ENCODE measurements around the gene PDGFD. TPM values are rescaled to one million over a fixed set of nuclear protein-coding genes. Genes with fewer than 3 reads are reported as not detected.

PDGFD gene
- total RNA-seq, 1 donor from 2014 or later = 3.9 TPM

- Histone ChIP-seq H3K9me3 (no peaks in the 10 kb centered on the region), H3K36me3 (no peaks in the 10 kb centered on the region), H3K27me3 (ENCODE audit: low read depth) (no peaks in the 10 kb centered on the region), H3K4me1 (no peaks in the 10 kb centered on the region), H3K4me3 (no peak overlapping the region), H3K27ac (no peak overlapping the region)
- intact Hi-C loops (cut with DNase I) = no loop called here
- ATAC-seq (no peak), DNase-seq (no peak)
- TF ChIP-seq, protein P1, sequence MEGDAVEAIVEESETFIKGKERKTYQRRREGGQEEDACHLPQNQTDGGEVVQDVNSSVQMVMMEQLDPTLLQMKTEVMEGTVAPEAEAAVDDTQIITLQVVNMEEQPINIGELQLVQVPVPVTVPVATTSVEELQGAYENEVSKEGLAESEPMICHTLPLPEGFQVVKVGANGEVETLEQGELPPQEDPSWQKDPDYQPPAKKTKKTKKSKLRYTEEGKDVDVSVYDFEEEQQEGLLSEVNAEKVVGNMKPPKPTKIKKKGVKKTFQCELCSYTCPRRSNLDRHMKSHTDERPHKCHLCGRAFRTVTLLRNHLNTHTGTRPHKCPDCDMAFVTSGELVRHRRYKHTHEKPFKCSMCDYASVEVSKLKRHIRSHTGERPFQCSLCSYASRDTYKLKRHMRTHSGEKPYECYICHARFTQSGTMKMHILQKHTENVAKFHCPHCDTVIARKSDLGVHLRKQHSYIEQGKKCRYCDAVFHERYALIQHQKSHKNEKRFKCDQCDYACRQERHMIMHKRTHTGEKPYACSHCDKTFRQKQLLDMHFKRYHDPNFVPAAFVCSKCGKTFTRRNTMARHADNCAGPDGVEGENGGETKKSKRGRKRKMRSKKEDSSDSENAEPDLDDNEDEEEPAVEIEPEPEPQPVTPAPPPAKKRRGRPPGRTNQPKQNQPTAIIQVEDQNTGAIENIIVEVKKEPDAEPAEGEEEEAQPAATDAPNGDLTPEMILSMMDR (IDR thresholded peaks at IDR 0.05) = no peak
These were observed 88.2 kb downstream of the PDGFD start for GRCh38 chr11:104075706-104076105.

DNA sequence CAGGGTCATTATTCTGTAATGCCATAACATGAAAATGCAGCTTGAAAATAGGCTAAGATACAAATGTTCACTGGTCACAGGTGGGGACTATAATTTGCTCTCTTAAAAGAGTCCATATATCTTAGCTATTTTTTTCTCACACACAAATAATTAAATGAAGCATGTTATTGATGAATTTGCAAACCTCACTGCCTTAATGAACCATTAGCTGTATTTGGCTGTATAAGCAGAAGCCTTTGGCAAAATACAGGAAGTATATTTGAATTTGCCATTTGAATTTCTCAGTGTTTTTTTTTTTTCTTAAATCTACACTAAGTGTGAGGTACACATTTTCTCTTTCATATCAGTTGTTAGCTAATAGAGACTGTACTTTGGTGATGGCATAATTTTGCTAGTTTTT lies 88.9 kb downstream of the PDGFD start:
- Histone ChIP-seq H3K27me3 (ENCODE audit: low read depth) (no peaks in the 10 kb centered on the region), H3K4me1 (no peaks in the 10 kb centered on the region), H3K27ac (no peak overlapping the region), H3K4me3 (no peak overlapping the region), H3K36me3 (no peaks in the 10 kb centered on the region), H3K9me3 (no peaks in the 10 kb centered on the region)
- ATAC-seq (no peak), DNase-seq (no peak)
- TF ChIP-seq, protein P1 (IDR thresholded peaks at IDR 0.05) = no peak
- intact Hi-C loops (cut with DNase I) = no loop called here

DNA sequence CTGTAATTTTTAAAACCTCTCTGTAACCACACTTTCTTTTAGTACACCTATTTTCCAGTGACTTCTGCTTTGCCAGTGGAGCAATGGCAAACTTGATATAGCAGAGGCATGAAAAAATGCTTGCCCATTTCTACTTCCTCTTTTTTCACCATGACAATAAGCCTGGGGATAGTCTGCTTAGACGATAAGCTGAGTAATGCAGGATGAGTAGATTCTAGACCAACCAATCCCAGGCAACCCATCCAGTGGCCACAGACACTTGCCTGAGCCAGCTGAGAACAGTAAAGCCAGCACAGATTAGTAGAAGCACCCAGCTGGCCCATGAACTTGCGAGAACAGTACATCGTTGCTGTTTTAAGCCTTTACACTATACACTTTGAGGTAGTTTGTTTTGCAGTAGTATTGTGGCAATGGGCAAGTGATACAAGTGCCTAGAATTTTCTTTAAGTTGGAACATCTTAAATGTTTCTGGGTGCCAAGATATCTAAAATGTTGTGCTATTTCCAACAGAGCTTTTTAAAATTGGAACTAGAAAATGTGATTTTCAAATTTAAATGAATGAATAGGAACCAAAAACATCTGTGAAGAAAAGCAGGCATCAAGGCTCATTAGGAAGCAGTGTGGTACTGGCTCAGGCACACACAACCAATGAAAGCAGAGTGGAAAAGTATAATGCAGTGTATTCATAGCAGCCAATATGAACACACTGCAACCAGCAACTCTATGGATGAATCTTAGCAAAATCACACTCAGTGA lies 89.8 kb downstream of the PDGFD start:
- H3K36me3 ChIP-seq = no peaks in the 10 kb centered on the region
- TF ChIP-seq, protein P1 (IDR thresholded peaks at IDR 0.05) = no peak
- ATAC-seq (peak; percentile 42 to 78), DNase-seq (no peak)
- H3K4me3 ChIP-seq = no peak overlapping the region
- H3K4me1 ChIP-seq = no peaks in the 10 kb centered on the region
- no peaks in the 10 kb centered on the region for H3K9me3 ChIP-seq
- H3K27ac ChIP-seq = no peak overlapping the region
- H3K27me3 ChIP-seq (ENCODE audit: low read depth) = no peaks in the 10 kb centered on the region
- intact Hi-C loops (cut with DNase I) = no loop called here

- intact Hi-C loops (cut with DNase I) = no loop called here
- DNase-seq (no peak), ATAC-seq (no peak)
- TF ChIP-seq, protein P1 (IDR thresholded peaks at IDR 0.05) = no peak
- H3K9me3 ChIP-seq = no peaks in the 10 kb centered on the region
- no peaks in the 10 kb centered on the region for H3K36me3 ChIP-seq
- no peak overlapping the region for H3K4me3 ChIP-seq
- no peak overlapping the region for H3K27ac ChIP-seq
- no peaks in the 10 kb centered on the region for H3K27me3 ChIP-seq (ENCODE audit: low read depth)
- peaks cover 4% of the 10 kb centered on the region for H3K4me1 ChIP-seq
These were observed 96.4 kb downstream of the PDGFD start for GRCh38 chr11:104067534-104067933.

- no peak for DNase-seq
These were observed 99.8 kb downstream of the PDGFD start for GRCh38 chr11:104064034-104064630.

More at GRCh38 chr11:104064034-104064630, 99.8 kb downstream of the PDGFD start:
- Histone ChIP-seq H3K4me1 (peaks cover 14% of the 10 kb centered on the region), H3K36me3 (no peaks in the 10 kb centered on the region), H3K4me3 (no peak overlapping the region), H3K27me3 (ENCODE audit: low read depth) (no peaks in the 10 kb centered on the region), H3K9me3 (no peaks in the 10 kb centered on the region), H3K27ac (no peak overlapping the region)
- ATAC-seq = no peak
- intact Hi-C loops (cut with DNase I) = no loop called here
- TF ChIP-seq, protein P1 (IDR thresholded peaks at IDR 0.05) = no peak

Measured in lower lobe of right lung (tissue), 2 donors.